H54 (cell line): Measurements from ENCODE around the gene HDAC9.
A peak's percentile ranks its signal among the peaks of the same experiment; 100 is the strongest.

ENCODE experiments used
- DNase-seq: peaks from one replicate; pipeline ENCODE4 v3.0.0; 2011; ENCODE audit warnings: low spot score, mixed read lengths; ENCODE audit not compliant: insufficient read length
- FAIRE-seq: peaks from 3 replicates; lab custom pipeline; 2011; peaks lifted over from hg19 to GRCh38; lab: Jason Lieb, UNC
- POLR2A ChIP-seq: IDR thresholded peaks from 2 replicates; pipeline ENCODE4 v1.6.1; 2011; ENCODE audit warnings: low read depth, mild to moderate bottlenecking, low read length

The HDAC9 gene

DNA sequence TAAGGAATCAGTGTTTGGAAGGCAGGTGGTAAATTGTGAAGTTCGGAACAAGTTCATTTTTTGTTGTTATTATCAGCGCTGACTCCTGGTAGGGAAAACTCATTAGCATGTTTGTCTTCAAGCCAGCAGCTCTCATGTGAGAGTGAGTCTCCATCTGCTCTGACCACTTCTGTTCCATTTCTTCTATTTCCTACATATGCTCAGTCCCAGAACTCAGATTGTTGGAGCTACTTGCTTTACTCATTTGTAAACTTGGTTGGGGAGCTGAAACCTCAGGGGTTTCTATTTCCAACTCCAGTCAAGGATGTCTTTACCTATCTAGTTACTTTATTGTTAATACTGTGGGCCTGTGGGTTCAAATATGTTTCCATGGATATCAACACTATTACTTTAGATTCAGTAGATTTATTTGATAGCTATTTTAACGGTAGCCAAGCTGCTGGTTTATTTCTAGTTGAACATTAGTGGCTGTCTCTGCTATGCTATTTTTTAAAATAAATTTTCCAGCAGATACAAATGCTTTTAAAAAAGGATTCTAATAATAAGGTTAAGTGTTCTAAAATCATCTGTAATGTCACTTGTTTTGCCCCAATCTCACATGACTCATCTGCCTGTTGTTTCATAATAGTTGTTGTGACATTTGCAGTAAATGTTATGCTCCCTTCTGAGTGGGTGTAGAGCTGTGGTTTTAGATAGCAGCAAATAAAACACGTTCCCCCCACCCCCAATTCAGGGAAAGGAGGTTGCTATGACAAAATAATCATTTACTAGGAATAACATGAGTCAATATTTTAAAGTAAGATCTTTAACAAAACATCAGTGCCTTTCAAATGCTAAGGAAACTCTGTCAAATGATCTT lies 143.3 kb downstream of the HDAC9 start:
- FAIRE-seq (peak; percentile 60), DNase-seq (no peak)
- no peak for TF ChIP-seq POLR2A

DNA sequence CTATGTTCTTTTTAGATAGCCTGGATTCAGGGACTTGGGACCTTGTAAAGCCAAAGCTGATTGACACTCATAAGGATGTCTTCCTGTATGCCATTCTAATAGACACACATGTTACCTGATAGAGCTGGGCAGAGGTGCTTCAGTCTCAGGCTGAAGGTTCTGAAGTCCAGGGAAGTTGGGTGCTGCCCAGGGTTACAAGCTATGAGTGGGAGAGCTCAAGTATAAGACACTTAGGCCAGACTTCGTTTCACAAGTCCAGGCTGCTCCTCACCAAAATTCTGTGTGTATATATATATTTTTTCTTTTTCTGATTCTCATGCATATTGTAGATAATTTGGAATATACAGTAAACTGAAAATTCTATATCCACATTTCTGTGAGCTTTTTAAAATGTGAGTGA lies 144.2 kb downstream of the HDAC9 start:
- no peak for TF ChIP-seq POLR2A
- no peak for DNase-seq
- FAIRE-seq: no peak

DNA sequence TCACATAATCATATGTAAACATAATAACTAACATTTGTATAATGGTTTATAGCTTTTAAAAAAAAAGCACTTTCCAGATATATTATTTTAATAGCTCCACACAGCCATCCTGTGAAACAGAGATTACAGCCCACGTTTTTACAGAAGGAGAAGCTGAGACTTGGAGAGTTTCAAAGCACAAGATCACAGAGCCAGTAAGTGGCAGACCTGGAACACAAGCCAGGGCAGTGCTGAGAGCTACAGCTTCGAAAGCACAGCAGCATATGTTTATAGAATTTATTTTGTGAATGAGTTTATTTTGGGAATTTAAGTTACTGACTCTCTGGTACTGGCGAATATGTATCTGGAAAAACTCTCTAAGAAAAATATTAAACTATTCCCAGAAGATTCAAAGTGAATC lies 149.4 kb downstream of the HDAC9 start:
- no peak for DNase-seq
- FAIRE-seq: no peak
- TF ChIP-seq POLR2A: no peak

DNA sequence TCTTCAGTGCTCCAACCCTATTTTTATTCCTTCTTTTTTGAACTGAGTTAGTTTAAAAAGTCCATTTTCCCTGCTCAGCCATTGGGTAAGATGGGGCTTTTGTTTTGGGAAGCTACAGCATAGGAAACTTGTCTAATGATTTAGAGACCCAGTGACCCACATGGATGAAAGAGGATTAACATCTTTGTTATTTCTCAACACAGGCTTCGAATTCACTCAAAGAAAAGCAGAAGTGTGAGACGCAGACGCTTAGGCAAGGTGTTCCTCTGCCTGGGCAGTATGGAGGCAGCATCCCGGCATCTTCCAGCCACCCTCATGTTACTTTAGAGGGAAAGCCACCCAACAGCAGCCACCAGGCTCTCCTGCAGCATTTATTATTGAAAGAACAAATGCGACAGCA lies 152.0 kb downstream of the HDAC9 start:
- no peak for TF ChIP-seq POLR2A
- FAIRE-seq: no peak
- no peak for DNase-seq

DNA sequence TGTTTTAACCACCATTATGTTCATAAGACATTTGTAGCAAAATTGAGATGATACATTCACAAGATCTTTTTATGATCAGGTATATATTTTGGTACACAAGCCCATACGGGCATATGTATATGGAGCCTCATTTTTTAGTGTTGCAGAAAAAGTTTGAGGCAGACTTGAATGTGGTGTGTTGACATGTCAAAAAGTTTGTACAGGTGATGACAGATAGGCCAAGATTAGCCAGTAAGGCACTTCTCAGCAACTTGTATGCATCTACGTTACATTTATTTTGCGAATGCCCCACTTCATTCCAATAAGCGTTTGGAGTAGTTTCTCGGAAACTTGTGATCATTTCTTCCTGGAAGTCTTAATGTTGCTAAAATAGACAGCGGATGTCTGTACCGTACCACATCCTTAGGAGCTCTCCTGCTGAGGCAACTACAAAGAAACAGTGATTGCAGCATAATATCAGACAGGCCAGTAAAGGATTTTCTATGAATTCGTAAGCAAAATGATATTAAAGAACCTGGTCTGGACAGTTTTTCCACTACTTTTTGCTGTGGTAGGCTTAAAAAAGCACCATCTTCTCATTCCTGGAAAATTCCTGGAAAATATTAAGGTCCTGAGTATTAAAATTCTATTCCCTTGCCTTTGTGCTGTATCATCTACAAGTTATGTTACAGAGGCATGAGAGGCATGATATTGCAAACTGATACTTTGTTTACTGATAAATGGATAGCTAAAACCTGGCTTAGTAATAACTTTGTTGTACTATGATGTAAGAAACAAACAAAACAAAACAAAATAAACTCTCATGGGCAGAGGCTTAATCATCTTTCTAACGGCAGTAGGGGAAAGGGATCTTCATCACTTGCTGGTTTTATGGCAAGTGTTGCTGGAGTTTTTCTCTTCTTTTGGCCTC lies 153.6 kb downstream of the HDAC9 start:
- TF ChIP-seq POLR2A: no peak
- peak; percentile 77 for FAIRE-seq
- DNase-seq: no peak

DNA sequence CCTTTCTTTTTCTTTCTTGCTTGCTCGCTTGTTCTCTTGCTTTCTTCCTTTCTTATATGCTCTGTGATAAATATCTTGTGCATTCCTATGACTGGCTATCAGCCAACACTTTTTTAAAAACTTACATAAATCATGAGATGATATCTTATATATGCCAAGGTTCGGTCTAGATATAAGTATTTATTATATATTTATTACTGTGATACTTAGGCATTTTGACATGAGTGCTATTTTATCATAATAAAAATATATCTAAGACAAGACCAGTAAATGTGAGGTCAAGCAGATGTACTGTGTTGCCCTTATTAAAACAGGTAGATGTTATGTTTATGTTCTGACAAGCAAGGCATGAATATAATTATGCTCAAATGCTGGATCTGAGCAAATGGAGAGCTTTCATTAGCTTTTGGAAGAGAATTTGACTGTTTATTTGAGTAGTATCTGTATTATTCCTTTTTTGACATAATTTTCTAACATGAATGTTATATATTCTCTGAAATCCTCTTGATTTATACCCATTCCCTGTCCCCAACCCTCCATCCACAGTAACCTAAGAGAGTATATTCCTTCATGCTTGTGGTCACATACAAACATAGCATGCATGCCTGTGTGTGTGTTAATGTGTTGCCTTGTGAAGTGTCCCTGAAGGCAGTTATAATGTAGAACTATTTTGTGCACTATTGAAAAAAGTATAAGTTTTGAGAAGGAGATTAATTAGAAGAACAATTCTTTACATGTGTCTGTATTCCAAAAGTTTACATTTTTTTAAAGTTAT lies 158.0 kb downstream of the HDAC9 start:
- TF ChIP-seq POLR2A: no peak
- DNase-seq (no peak), FAIRE-seq (no peak)

DNA sequence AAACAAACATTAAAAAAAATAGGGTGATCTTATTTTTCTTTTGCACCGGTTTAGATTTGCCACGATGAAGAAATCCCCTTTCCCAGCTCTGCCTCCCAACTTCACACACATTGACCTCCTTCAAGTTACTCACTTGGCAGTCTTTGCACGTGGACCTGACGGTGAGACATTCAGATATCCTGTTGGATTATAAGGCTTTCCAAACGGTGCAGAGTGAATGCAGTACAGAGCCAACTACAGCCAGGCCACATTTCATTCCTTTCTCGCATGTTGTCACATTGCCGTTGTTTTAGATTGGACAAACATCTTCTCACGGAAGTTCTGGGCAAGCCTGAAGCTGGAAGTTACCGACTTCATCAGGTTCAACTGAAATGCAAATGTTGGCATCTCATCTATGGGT lies 159.2 kb downstream of the HDAC9 start:
- DNase-seq: no peak
- TF ChIP-seq POLR2A: no peak
- peak; percentile 38 for FAIRE-seq

DNA sequence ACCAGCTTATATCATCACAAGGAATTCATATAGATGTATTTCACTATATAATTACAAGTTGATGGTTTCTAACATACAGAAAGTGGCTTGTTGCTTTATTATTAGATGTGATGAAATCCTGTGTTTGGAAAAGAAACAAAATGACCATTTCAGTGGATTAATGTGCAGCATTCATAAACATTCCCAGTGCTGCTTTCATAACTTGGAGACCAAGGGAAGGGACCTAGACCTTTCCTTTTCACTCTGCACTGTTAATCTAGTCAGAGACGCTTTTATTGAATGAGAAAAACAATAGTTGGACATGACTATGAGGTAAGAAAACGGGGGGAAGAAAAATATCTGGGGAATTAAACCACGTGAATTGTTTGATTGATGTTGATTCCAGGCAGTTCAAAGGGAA lies 160.0 kb downstream of the HDAC9 start:
- TF ChIP-seq POLR2A: no peak
- FAIRE-seq (no peak), DNase-seq (no peak)

DNA sequence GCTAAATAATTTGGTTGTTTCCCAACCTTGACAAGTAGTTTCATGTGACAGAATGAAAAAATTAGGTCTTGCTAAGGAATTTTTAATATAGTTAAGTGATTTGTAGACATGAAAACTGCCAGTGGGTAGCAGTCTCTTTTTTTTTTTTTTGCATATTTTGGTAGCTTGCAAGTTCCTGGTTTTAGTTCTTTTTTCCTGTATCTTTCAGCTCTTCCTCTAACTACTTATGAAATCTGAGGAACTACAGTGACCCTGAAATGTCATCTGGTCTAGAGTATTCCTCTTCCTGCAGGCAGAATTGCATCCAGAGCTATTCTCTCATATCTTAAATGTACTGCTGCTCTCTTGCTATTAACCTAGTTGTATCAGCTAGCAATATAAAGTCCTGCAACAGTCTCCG lies 160.4 kb downstream of the HDAC9 start:
- DNase-seq: no peak
- TF ChIP-seq POLR2A: no peak
- no peak for FAIRE-seq

DNA sequence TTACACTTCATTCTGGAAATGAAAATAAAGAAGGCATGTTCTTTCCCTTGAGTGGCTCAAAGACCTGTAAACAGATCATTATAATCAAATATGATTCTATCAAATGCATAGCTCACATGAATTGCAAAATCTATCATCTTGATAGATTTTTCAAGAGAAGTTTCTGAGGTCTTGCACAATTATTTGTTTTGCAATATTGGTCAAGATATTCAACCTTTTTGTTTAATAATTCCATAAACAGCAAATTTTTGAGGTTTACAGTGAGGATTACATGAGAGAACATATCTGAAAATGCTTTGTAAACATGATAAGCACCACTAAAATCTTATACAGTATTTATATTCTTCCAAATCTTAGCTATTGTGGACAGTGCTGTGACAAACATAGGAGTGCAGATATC lies 160.8 kb downstream of the HDAC9 start:
- no peak for DNase-seq
- FAIRE-seq: no peak
- no peak for TF ChIP-seq POLR2A

DNA sequence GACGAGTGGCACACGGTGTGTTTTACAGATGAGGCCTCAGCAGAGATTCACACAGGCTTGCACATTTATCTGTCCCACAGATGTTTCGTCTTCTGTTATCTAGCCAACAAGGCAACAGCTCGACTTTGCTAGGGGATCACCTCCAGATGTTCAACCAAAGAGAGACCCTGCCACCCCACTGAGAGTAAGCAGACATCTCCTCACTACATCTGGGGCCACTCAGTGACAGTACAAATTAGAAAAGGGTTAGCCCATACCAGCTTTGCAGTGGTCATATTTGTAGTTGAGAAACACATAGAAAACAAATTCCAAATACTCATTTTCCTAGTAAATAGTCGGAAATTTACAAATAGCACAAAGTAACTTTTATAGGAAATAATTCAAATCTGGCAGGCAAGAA lies 164.2 kb downstream of the HDAC9 start:
- FAIRE-seq: no peak

DNA sequence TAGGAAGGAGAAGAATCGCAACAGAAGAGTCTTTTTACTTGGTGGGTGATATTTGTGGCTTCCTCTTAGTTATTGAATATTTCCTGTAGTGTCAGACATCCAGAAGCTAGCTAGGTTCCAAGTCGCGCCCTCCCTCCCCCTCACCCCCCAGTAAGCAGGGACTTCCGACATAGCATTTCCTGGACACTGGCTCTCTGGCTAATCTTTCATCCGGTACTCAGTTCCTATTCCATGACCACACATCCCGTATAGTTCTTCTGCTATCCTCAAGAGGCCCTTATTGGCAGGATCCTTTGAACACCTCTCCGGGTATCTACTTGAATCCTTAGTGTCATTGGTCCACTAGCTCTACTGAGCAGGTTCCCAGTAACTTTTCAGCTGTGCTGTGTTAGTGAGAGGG lies 167.8 kb downstream of the HDAC9 start:
- FAIRE-seq (no peak), DNase-seq (no peak)
- TF ChIP-seq POLR2A: no peak

More for the DNA sequence above, 164.2 kb downstream of the HDAC9 start:
- TF ChIP-seq POLR2A: no peak
- DNase-seq: no peak

DNA sequence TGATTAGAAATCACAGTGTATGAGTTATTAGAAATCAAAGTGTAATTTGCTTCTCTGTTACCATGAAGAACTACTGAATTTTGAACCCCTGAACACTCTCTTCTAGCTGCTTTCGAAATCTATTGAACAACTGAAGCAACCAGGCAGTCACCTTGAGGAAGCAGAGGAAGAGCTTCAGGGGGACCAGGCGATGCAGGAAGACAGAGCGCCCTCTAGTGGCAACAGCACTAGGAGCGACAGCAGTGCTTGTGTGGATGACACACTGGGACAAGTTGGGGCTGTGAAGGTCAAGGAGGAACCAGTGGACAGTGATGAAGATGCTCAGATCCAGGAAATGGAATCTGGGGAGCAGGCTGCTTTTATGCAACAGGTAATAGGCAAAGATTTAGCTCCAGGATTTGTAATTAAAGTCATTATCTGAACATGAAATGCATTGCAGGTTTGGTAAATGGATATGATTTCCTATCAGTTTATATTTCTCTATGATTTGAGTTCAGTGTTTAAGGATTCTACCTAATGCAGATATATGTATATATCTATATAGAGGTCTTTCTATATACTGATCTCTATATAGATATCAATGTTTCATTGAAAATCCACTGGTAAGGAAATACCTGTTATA lies 170.7 kb downstream of the HDAC9 start:
- peak; percentile 98 for FAIRE-seq
- no peak for TF ChIP-seq POLR2A
- peak; percentile 55 for DNase-seq
